ENCODE data around the gene IL15. TPM values are rescaled to one million over a fixed set of nuclear protein-coding genes. Genes with fewer than 3 reads are reported as not detected.

IL15 gene
- total RNA-seq, 1 experiment from 2014 or later: 8.9 TPM

- Histone ChIP-seq H3K9me3 (replicated peaks) (no peaks in the 10 kb centered on the region), H3K4me3 (no peak overlapping the region), H3K27me3 (replicated peaks) (no peaks in the 10 kb centered on the region), H3K27ac (no peak overlapping the region), H3K4me1 (replicated peaks) (no peaks in the 10 kb centered on the region), H3K36me3 (no peaks in the 10 kb centered on the region)
- no peak for DNase-seq (ENCODE audit: low read depth in 1 of 2, low spot score in 2 of 2)
These were observed 55.7 kb downstream of the IL15 start for GRCh38 chr4:141692081-141692480.

- no peaks in the 10 kb centered on the region for H3K27me3 ChIP-seq (replicated peaks)
- no peak overlapping the region for H3K27ac ChIP-seq
- no peaks in the 10 kb centered on the region for H3K36me3 ChIP-seq
- no peaks in the 10 kb centered on the region for H3K4me1 ChIP-seq (replicated peaks)
- no peak for DNase-seq (ENCODE audit: low read depth in 1 of 2, low spot score in 2 of 2)
- H3K4me3 ChIP-seq: no peak overlapping the region
- H3K9me3 ChIP-seq (replicated peaks): no peaks in the 10 kb centered on the region
These were observed 60.7 kb downstream of the IL15 start for GRCh38 chr4:141697116-141697515.

GRCh38 chr4:141702472-141703182 is 66.2 kb downstream of the IL15 start:
- H3K36me3 ChIP-seq: no peaks in the 10 kb centered on the region
- no peak for DNase-seq (ENCODE audit: low read depth in 1 of 2, low spot score in 2 of 2)
- no peaks in the 10 kb centered on the region for H3K9me3 ChIP-seq (replicated peaks)
- H3K4me1 ChIP-seq (replicated peaks): no peaks in the 10 kb centered on the region
- no peaks in the 10 kb centered on the region for H3K27me3 ChIP-seq (replicated peaks)
- no peak overlapping the region for H3K4me3 ChIP-seq
- no peak overlapping the region for H3K27ac ChIP-seq

- DNase-seq (ENCODE audit: low read depth in 1 of 2, low spot score in 2 of 2): no peak
- no peaks in the 10 kb centered on the region for H3K9me3 ChIP-seq (replicated peaks)
- H3K4me1 ChIP-seq (replicated peaks): no peaks in the 10 kb centered on the region
- no peak overlapping the region for H3K27ac ChIP-seq
- no peaks in the 10 kb centered on the region for H3K36me3 ChIP-seq
- H3K27me3 ChIP-seq (replicated peaks): no peaks in the 10 kb centered on the region
- H3K4me3 ChIP-seq: no peak overlapping the region
These were observed 67.1 kb downstream of the IL15 start for GRCh38 chr4:141703497-141703896.

GRCh38 chr4:141705048-141705746 is 68.8 kb downstream of the IL15 start:
- H3K27ac ChIP-seq: no peak overlapping the region
- no peaks in the 10 kb centered on the region for H3K4me1 ChIP-seq (replicated peaks)
- H3K36me3 ChIP-seq: no peaks in the 10 kb centered on the region
- H3K4me3 ChIP-seq: no peak overlapping the region
- no peaks in the 10 kb centered on the region for H3K9me3 ChIP-seq (replicated peaks)
- no peak for DNase-seq (ENCODE audit: low read depth in 1 of 2, low spot score in 2 of 2)
- H3K27me3 ChIP-seq (replicated peaks): no peaks in the 10 kb centered on the region

GRCh38 chr4:141705747-141706377 is 69.5 kb downstream of the IL15 start:
- Histone ChIP-seq H3K4me1 (replicated peaks) (no peaks in the 10 kb centered on the region), H3K9me3 (replicated peaks) (no peaks in the 10 kb centered on the region), H3K27me3 (replicated peaks) (no peaks in the 10 kb centered on the region), H3K36me3 (no peaks in the 10 kb centered on the region), H3K4me3 (no peak overlapping the region), H3K27ac (no peak overlapping the region)
- no peak for DNase-seq (ENCODE audit: low read depth in 1 of 2, low spot score in 2 of 2)

- Histone ChIP-seq H3K9me3 (replicated peaks) (no peaks in the 10 kb centered on the region), H3K4me1 (replicated peaks) (no peaks in the 10 kb centered on the region), H3K27ac (no peak overlapping the region), H3K27me3 (replicated peaks) (no peaks in the 10 kb centered on the region), H3K36me3 (no peaks in the 10 kb centered on the region), H3K4me3 (no peak overlapping the region)
- no peak for DNase-seq (ENCODE audit: low read depth in 1 of 2, low spot score in 2 of 2)
These were observed 70.1 kb downstream of the IL15 start for GRCh38 chr4:141706445-141706844.

- Histone ChIP-seq H3K36me3 (no peaks in the 10 kb centered on the region), H3K4me1 (replicated peaks) (peaks cover 13% of the 10 kb centered on the region), H3K4me3 (no peak overlapping the region), H3K27ac (no peak overlapping the region), H3K27me3 (replicated peaks) (no peaks in the 10 kb centered on the region), H3K9me3 (replicated peaks) (no peaks in the 10 kb centered on the region)
- DNase-seq (ENCODE audit: low read depth in 1 of 2, low spot score in 2 of 2): no peak
These were observed 74.8 kb downstream of the IL15 start for GRCh38 chr4:141711211-141711610.

- H3K27me3 ChIP-seq (replicated peaks): no peaks in the 10 kb centered on the region
- no peaks in the 10 kb centered on the region for H3K36me3 ChIP-seq
- H3K9me3 ChIP-seq (replicated peaks): no peaks in the 10 kb centered on the region
- H3K4me3 ChIP-seq: no peak overlapping the region
- no peak for DNase-seq (ENCODE audit: low read depth in 1 of 2, low spot score in 2 of 2)
- H3K4me1 ChIP-seq (replicated peaks): peaks cover 13% of the 10 kb centered on the region
- no peak overlapping the region for H3K27ac ChIP-seq
These were observed 76.8 kb downstream of the IL15 start for GRCh38 chr4:141713185-141713584.

GRCh38 chr4:141713771-141714445 is 77.5 kb downstream of the IL15 start:
- Histone ChIP-seq H3K9me3 (replicated peaks) (no peaks in the 10 kb centered on the region), H3K4me1 (replicated peaks) (peaks cover 13% of the 10 kb centered on the region), H3K4me3 (no peak overlapping the region), H3K27ac (no peak overlapping the region; the same call in 1 of the 2 replicates), H3K36me3 (no peaks in the 10 kb centered on the region), H3K27me3 (replicated peaks) (no peaks in the 10 kb centered on the region)
- DNase-seq (ENCODE audit: low read depth in 1 of 2, low spot score in 2 of 2): peak in 1 of 2 experiments; percentile 30

GRCh38 chr4:141719585-141719984 is 83.2 kb downstream of the IL15 start:
- H3K4me1 ChIP-seq (replicated peaks): no peaks in the 10 kb centered on the region; the same call in 1 of the 2 replicates
- DNase-seq (ENCODE audit: low read depth in 1 of 2, low spot score in 2 of 2): no peak
- H3K27ac ChIP-seq: no peak overlapping the region

GRCh38 chr4:141721174-141721573 is 84.8 kb downstream of the IL15 start:
- H3K27me3 ChIP-seq (replicated peaks): no peaks in the 10 kb centered on the region
- DNase-seq (ENCODE audit: low read depth in 1 of 2, low spot score in 2 of 2): no peak

More at GRCh38 chr4:141719585-141719984, 83.2 kb downstream of the IL15 start:
- no peak overlapping the region for H3K4me3 ChIP-seq
- H3K9me3 ChIP-seq (replicated peaks): no peaks in the 10 kb centered on the region
- no peaks in the 10 kb centered on the region for H3K36me3 ChIP-seq
- no peaks in the 10 kb centered on the region for H3K27me3 ChIP-seq (replicated peaks)

GRCh38 chr4:141724646-141725045 is 88.3 kb downstream of the IL15 start:
- H3K9me3 ChIP-seq (replicated peaks): no peaks in the 10 kb centered on the region
- no peak for DNase-seq (ENCODE audit: low read depth in 1 of 2, low spot score in 2 of 2)
- H3K36me3 ChIP-seq: no peaks in the 10 kb centered on the region
- H3K27me3 ChIP-seq (replicated peaks): no peaks in the 10 kb centered on the region
- no peak overlapping the region for H3K4me3 ChIP-seq
- H3K4me1 ChIP-seq (replicated peaks): no peaks in the 10 kb centered on the region
- no peak overlapping the region for H3K27ac ChIP-seq

More at GRCh38 chr4:141721174-141721573, 84.8 kb downstream of the IL15 start:
- H3K9me3 ChIP-seq (replicated peaks): no peaks in the 10 kb centered on the region
- H3K27ac ChIP-seq: no peak overlapping the region
- H3K4me1 ChIP-seq (replicated peaks): no peaks in the 10 kb centered on the region
- no peak overlapping the region for H3K4me3 ChIP-seq
- no peaks in the 10 kb centered on the region for H3K36me3 ChIP-seq

- H3K27me3 ChIP-seq (replicated peaks): no peaks in the 10 kb centered on the region
- no peak for DNase-seq (ENCODE audit: low read depth in 1 of 2, low spot score in 2 of 2)
- H3K4me3 ChIP-seq: no peak overlapping the region
- H3K27ac ChIP-seq: no peak overlapping the region
- H3K9me3 ChIP-seq (replicated peaks): no peaks in the 10 kb centered on the region
- H3K36me3 ChIP-seq: no peaks in the 10 kb centered on the region
- no peaks in the 10 kb centered on the region for H3K4me1 ChIP-seq (replicated peaks)
These were observed 91.0 kb downstream of the IL15 start for GRCh38 chr4:141727420-141727819.

Data from SJSA1 (cell line).